Activated T-cell treated with anti-CD3 and anti-CD28 coated beads, Interleukin-2, amount 50 U/mL, for 48 hours (primary cell): ENCODE results near the gene CHD3.
"Not testable (repeated sequence)": the region's sequence is repeated elsewhere in the genome, so short reads cannot be mapped to it uniquely, and the experiment has no call there.

Source experiments
- DNase-seq, 2 experiments: peaks; one replicate each; pipeline ENCODE4 v3.0.0-alpha.2; 2020

Gene CHD3

GRCh38 chr17:7850701-7851437 is 37.7 kb upstream of the CHD3 start:
- no peak for DNase-seq

- DNase-seq: peak; percentile 90 to 95
These were observed 36.9 kb upstream of the CHD3 start for GRCh38 chr17:7851438-7852261.

GRCh38 chr17:7852262-7852670 is 36.3 kb upstream of the CHD3 start:
- no peak for DNase-seq

GRCh38 chr17:7852919-7853690 is 35.5 kb upstream of the CHD3 start:
- peak in 1 of 2 experiments; percentile 18 for DNase-seq

- peak in 1 of 2 experiments; percentile 18 for DNase-seq
These were observed 34.9 kb upstream of the CHD3 start for GRCh38 chr17:7853691-7854038.

GRCh38 chr17:7854078-7854777 is 34.4 kb upstream of the CHD3 start:
- DNase-seq: peak in 1 of 2 experiments; percentile 14

- DNase-seq: peak; percentile 24 to 27
These were observed 33.5 kb upstream of the CHD3 start, which contains the start of gene TMEM88 for GRCh38 chr17:7854851-7855659. TSS of gene TMEM88 (plus strand) at chr17:7855066. CDS start at chr17:7855075, 9 bp downstream.

GRCh38 chr17:7855660-7856010 is 33.0 kb upstream of the CHD3 start:
- DNase-seq: no peak

GRCh38 chr17:7856011-7856810 is 32.4 kb upstream of the CHD3 start:
- DNase-seq: peak; percentile 55 to 56

- peak; percentile 95 for DNase-seq
These were observed 31.5 kb upstream of the CHD3 start, which contains the start of gene NAA38 for GRCh38 chr17:7856811-7857712. TSS of gene NAA38 (minus strand) at chr17:7857559. CDS start at chr17:7857463, 96 bp downstream.

GRCh38 chr17:7857713-7858521 is 30.7 kb upstream of the CHD3 start, which contains the start of gene CYB5D1:
TSS of gene CYB5D1 (plus strand) at chr17:7858003. CDS start at chr17:7858135, 132 bp downstream.
- DNase-seq: peak; percentile 92 to 93

- no peak for DNase-seq
These were observed 30.1 kb upstream of the CHD3 start for GRCh38 chr17:7858522-7858810.

- DNase-seq: no peak
These were observed 29.6 kb upstream of the CHD3 start for GRCh38 chr17:7859028-7859427.

GRCh38 chr17:7862692-7863437 is 25.7 kb upstream of the CHD3 start:
- DNase-seq: peak in 1 of 2 experiments; percentile 54

GRCh38 chr17:7864384-7864783 is 24.2 kb upstream of the CHD3 start:
- DNase-seq: not testable (repeated sequence)

- DNase-seq: no peak
These were observed 23.5 kb upstream of the CHD3 start for GRCh38 chr17:7864995-7865650.

GRCh38 chr17:7867881-7868329 is 20.7 kb upstream of the CHD3 start:
- no peak for DNase-seq
